Immature natural killer cell (primary cell): ENCODE data around the gene IFNK. TPM values are rescaled to one million over a fixed set of nuclear protein-coding genes. Genes with fewer than 3 reads are reported as not detected.

Experiments
- polyA plus RNA-seq, 3 donors: library from polyadenylated mRNA; unstranded; fragments of 300-500 nt; fragmentation: Illumina TruSeq; gene quantifications; one replicate each; pipeline ENCODE4 v1.2.3, GENCODE V29; 2021

The IFNK gene
- polyA plus RNA-seq, 3 donors from 2014 or later: not detected

Other genes with a start within 250 kb of the IFNK start
- gene EQTN, start 227.1 kb upstream of the IFNK start, polyA plus RNA-seq: not detected
- gene MOB3B, start 5.5 kb downstream of the IFNK start, polyA plus RNA-seq: under 1 TPM in 2 of 3 donors, not detected in 1; 0.03 to 0.27 TPM
- 10 to 100 TPM in 1 of 3 donors, 1 to 10 TPM in 2; 4.5 to 11.6 (median 7.6) TPM for gene C9orf72, start 49.2 kb downstream of the IFNK start, polyA plus RNA-seq